ENCODE results near the gene CCDC171.

CCDC171 gene

GRCh38 chr9:15725953-15726352 lies 173.1 kb downstream of the CCDC171 start:
- H3K9ac ChIP-seq (ENCODE audit: low read depth, low read length) = no peak overlapping the region
- H3K4me1 ChIP-seq (ENCODE audit: control insufficient read depth, insufficient read depth, low read length) = peaks cover 15% of the 10 kb centered on the region
- H3K27me3 ChIP-seq (ENCODE audit: control insufficient read depth, insufficient read depth, low read length) = no peaks in the 10 kb centered on the region
- no peak overlapping the region for H3K27ac ChIP-seq (ENCODE audit: low read depth, low read length)
- H3K36me3 ChIP-seq (ENCODE audit: control insufficient read depth, insufficient read depth, low read length) = no peaks in the 10 kb centered on the region
- no peaks in the 10 kb centered on the region for H3K9me3 ChIP-seq (ENCODE audit: control insufficient read depth, insufficient read depth, low read length)
- H3K4me3 ChIP-seq (ENCODE audit: low read depth, low read length) = no peak overlapping the region

GRCh38 chr9:15729507-15729906 lies 176.7 kb downstream of the CCDC171 start:
- no peaks in the 10 kb centered on the region for H3K27me3 ChIP-seq (ENCODE audit: control insufficient read depth, insufficient read depth, low read length)
- no peak overlapping the region for H3K4me3 ChIP-seq (ENCODE audit: low read depth, low read length)
- H3K36me3 ChIP-seq (ENCODE audit: control insufficient read depth, insufficient read depth, low read length) = no peaks in the 10 kb centered on the region
- no peak overlapping the region for H3K27ac ChIP-seq (ENCODE audit: low read depth, low read length)
- H3K4me1 ChIP-seq (ENCODE audit: control insufficient read depth, insufficient read depth, low read length) = no peaks in the 10 kb centered on the region
- H3K9ac ChIP-seq (ENCODE audit: low read depth, low read length) = no peak overlapping the region
- no peaks in the 10 kb centered on the region for H3K9me3 ChIP-seq (ENCODE audit: control insufficient read depth, insufficient read depth, low read length)

DNA sequence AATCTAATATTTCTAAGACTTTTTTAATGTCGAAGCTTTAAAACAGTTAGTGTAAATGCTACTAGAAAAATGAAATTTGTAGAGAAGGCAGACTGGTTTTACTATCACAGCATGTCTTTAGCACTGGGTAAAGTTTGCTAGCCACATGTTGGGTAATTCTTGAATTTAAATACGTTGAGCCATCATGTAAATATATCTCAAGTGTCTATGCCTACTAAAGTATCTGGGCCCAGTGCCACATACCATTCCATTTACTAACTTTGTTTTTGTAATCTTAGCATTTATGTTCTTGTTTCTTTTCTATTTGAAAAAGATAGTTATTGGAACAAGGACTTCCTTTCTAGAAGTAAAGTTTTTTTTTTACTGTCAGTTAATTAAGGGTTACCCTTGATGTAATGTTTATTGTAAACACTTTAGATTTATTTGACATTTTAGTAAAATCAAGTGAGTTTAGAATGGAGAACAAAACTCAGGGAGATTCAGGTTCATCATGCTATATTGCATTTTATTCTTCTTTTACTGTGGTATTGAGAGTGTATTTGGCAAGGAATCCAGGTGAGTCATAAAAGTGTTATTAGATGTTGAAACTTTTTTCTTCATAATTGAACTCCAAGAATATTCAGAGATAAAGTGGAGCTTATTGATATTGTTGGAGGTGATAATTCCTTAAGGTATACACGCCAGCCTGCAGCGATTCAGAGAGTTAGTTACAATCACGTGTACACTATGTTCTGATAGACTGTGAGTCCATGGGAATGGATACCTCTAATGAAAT lies 182.4 kb downstream of the CCDC171 start:
- no peak overlapping the region for H3K27ac ChIP-seq (ENCODE audit: low read depth, low read length)
- H3K36me3 ChIP-seq (ENCODE audit: control insufficient read depth, insufficient read depth, low read length) = no peaks in the 10 kb centered on the region
- no peaks in the 10 kb centered on the region for H3K9me3 ChIP-seq (ENCODE audit: control insufficient read depth, insufficient read depth, low read length)
- no peak overlapping the region for H3K4me3 ChIP-seq (ENCODE audit: low read depth, low read length)
- H3K27me3 ChIP-seq (ENCODE audit: control insufficient read depth, insufficient read depth, low read length) = no peaks in the 10 kb centered on the region
- H3K4me1 ChIP-seq (ENCODE audit: control insufficient read depth, insufficient read depth, low read length) = no peaks in the 10 kb centered on the region
- no peak overlapping the region for H3K9ac ChIP-seq (ENCODE audit: low read depth, low read length)

GRCh38 chr9:15736569-15736968 lies 183.7 kb downstream of the CCDC171 start:
- H3K9me3 ChIP-seq (ENCODE audit: control insufficient read depth, insufficient read depth, low read length) = no peaks in the 10 kb centered on the region
- H3K27me3 ChIP-seq (ENCODE audit: control insufficient read depth, insufficient read depth, low read length) = no peaks in the 10 kb centered on the region
- H3K9ac ChIP-seq (ENCODE audit: low read depth, low read length) = no peak overlapping the region
- no peaks in the 10 kb centered on the region for H3K4me1 ChIP-seq (ENCODE audit: control insufficient read depth, insufficient read depth, low read length)
- no peak overlapping the region for H3K27ac ChIP-seq (ENCODE audit: low read depth, low read length)
- H3K4me3 ChIP-seq (ENCODE audit: low read depth, low read length) = no peak overlapping the region
- H3K36me3 ChIP-seq (ENCODE audit: control insufficient read depth, insufficient read depth, low read length) = no peaks in the 10 kb centered on the region

DNA sequence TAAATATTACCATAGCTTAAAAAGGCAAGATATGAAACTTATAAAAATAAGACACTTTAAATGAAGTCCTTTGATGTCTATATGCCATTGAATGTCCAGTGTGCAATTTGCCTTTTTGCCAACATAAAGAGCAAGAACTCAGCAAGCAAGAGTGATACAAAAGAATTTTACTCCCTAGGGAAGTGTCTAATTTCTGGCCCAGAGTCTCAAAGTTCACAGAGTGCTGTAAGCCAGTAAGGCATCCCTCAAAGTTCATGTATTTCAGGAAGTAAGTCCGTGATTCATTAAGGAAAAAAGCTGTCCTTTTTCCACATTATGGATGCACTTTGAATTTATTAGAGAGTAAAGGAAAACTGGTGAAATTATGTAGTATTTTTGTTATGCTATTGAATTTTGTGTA lies 185.2 kb downstream of the CCDC171 start:
- Histone ChIP-seq H3K27me3 (ENCODE audit: control insufficient read depth, insufficient read depth, low read length) (no peaks in the 10 kb centered on the region), H3K4me1 (ENCODE audit: control insufficient read depth, insufficient read depth, low read length) (no peaks in the 10 kb centered on the region), H3K4me3 (ENCODE audit: low read depth, low read length) (no peak overlapping the region), H3K27ac (ENCODE audit: low read depth, low read length) (no peak overlapping the region), H3K9ac (ENCODE audit: low read depth, low read length) (no peak overlapping the region), H3K36me3 (ENCODE audit: control insufficient read depth, insufficient read depth, low read length) (no peaks in the 10 kb centered on the region), H3K9me3 (ENCODE audit: control insufficient read depth, insufficient read depth, low read length) (no peaks in the 10 kb centered on the region)

GRCh38 chr9:15741015-15741414 lies 188.2 kb downstream of the CCDC171 start:
- Histone ChIP-seq H3K27me3 (ENCODE audit: control insufficient read depth, insufficient read depth, low read length) (no peaks in the 10 kb centered on the region), H3K36me3 (ENCODE audit: control insufficient read depth, insufficient read depth, low read length) (no peaks in the 10 kb centered on the region), H3K9me3 (ENCODE audit: control insufficient read depth, insufficient read depth, low read length) (no peaks in the 10 kb centered on the region), H3K27ac (ENCODE audit: low read depth, low read length) (no peak overlapping the region), H3K4me3 (ENCODE audit: low read depth, low read length) (no peak overlapping the region), H3K4me1 (ENCODE audit: control insufficient read depth, insufficient read depth, low read length) (no peaks in the 10 kb centered on the region), H3K9ac (ENCODE audit: low read depth, low read length) (no peak overlapping the region)

DNA sequence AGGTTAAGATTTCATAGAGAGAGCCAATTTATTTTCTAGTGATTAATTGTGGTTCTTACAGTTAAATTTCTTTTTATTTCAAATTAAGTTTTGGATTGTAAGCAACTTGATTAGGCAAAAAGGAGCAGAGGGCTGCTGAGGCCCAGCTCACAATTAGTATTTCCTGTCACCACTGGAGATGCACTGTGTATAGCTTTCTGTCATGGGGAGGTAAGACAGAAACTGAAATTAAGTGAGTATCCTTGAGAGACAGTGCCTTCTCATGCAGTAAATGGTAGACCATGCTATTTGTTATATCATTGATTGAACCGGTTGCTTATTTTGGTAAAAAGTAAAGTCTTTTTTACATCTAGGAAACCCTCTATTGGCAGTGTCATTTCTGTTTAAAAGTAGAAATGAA lies 190.7 kb downstream of the CCDC171 start:
- Histone ChIP-seq H3K27ac (ENCODE audit: low read depth, low read length) (no peak overlapping the region), H3K4me1 (ENCODE audit: control insufficient read depth, insufficient read depth, low read length) (peaks cover 3% of the 10 kb centered on the region; the same call in 1 of the 2 replicates), H3K4me3 (ENCODE audit: low read depth, low read length) (no peak overlapping the region), H3K9ac (ENCODE audit: low read depth, low read length) (no peak overlapping the region), H3K36me3 (ENCODE audit: control insufficient read depth, insufficient read depth, low read length) (no peaks in the 10 kb centered on the region), H3K9me3 (ENCODE audit: control insufficient read depth, insufficient read depth, low read length) (no peaks in the 10 kb centered on the region), H3K27me3 (ENCODE audit: control insufficient read depth, insufficient read depth, low read length) (no peaks in the 10 kb centered on the region)

- Histone ChIP-seq H3K4me1 (ENCODE audit: control insufficient read depth, insufficient read depth, low read length) (peaks cover 3% of the 10 kb centered on the region; the same call in 1 of the 2 replicates), H3K4me3 (ENCODE audit: low read depth, low read length) (no peak overlapping the region), H3K27ac (ENCODE audit: low read depth, low read length) (no peak overlapping the region), H3K9ac (ENCODE audit: low read depth, low read length) (no peak overlapping the region), H3K27me3 (ENCODE audit: control insufficient read depth, insufficient read depth, low read length) (no peaks in the 10 kb centered on the region), H3K9me3 (ENCODE audit: control insufficient read depth, insufficient read depth, low read length) (no peaks in the 10 kb centered on the region), H3K36me3 (ENCODE audit: control insufficient read depth, insufficient read depth, low read length) (no peaks in the 10 kb centered on the region)
These were observed 191.4 kb downstream of the CCDC171 start for GRCh38 chr9:15744196-15744595.

GRCh38 chr9:15746905-15747304 lies 194.1 kb downstream of the CCDC171 start:
- Histone ChIP-seq H3K9ac (ENCODE audit: low read depth, low read length) (no peak overlapping the region), H3K4me1 (ENCODE audit: control insufficient read depth, insufficient read depth, low read length) (peaks cover 3% of the 10 kb centered on the region; the same call in 1 of the 2 replicates), H3K27ac (ENCODE audit: low read depth, low read length) (no peak overlapping the region), H3K27me3 (ENCODE audit: control insufficient read depth, insufficient read depth, low read length) (no peaks in the 10 kb centered on the region), H3K9me3 (ENCODE audit: control insufficient read depth, insufficient read depth, low read length) (no peaks in the 10 kb centered on the region), H3K36me3 (ENCODE audit: control insufficient read depth, insufficient read depth, low read length) (no peaks in the 10 kb centered on the region), H3K4me3 (ENCODE audit: low read depth, low read length) (no peak overlapping the region)

DNA sequence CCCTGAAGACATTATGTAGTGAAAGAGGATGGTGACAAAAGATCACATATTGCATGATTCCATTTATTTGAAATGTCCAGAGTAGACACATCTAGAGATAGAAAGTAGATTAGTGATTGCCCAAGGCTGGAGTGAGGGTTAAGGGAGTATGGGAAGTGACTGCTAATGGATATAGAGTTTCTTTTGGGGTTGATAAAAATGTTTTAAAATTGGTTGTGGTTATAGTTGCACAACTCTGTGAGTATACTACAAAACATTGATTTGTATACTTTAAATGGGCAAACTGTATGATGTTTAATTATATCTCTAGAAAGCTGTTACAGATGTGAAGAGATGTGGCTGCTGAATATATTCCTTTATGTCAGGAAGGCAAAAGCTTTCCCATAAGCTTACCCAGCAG lies 202.8 kb downstream of the CCDC171 start:
- Histone ChIP-seq H3K4me1 (ENCODE audit: control insufficient read depth, insufficient read depth, low read length) (no peaks in the 10 kb centered on the region), H3K27me3 (ENCODE audit: control insufficient read depth, insufficient read depth, low read length) (no peaks in the 10 kb centered on the region), H3K9me3 (ENCODE audit: control insufficient read depth, insufficient read depth, low read length) (no peaks in the 10 kb centered on the region), H3K4me3 (ENCODE audit: low read depth, low read length) (no peak overlapping the region), H3K27ac (ENCODE audit: low read depth, low read length) (no peak overlapping the region), H3K36me3 (ENCODE audit: control insufficient read depth, insufficient read depth, low read length) (no peaks in the 10 kb centered on the region), H3K9ac (ENCODE audit: low read depth, low read length) (no peak overlapping the region)

DNA sequence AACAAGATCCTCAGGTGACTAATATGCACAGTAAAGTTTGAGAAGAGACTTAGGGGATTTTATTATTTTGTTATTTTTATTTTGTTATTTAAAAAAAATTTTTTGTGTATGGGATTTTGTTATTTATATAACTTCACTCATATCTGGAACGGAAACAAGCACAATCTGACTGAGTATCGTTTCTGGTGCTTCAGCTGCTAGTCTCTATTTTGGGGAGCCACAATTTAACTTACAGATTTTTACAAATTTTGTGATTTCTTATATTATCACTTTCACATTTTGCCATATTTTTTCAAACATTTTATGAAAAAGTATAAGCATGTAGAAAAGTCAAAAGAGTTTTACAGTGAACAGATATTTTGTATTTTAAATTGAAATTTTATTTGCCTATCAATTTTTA lies 208.7 kb downstream of the CCDC171 start:
- Histone ChIP-seq H3K9ac (ENCODE audit: low read depth, low read length) (no peak overlapping the region), H3K27me3 (ENCODE audit: control insufficient read depth, insufficient read depth, low read length) (no peaks in the 10 kb centered on the region), H3K36me3 (ENCODE audit: control insufficient read depth, insufficient read depth, low read length) (no peaks in the 10 kb centered on the region), H3K9me3 (ENCODE audit: control insufficient read depth, insufficient read depth, low read length) (no peaks in the 10 kb centered on the region), H3K4me1 (ENCODE audit: control insufficient read depth, insufficient read depth, low read length) (no peaks in the 10 kb centered on the region), H3K27ac (ENCODE audit: low read depth, low read length) (no peak overlapping the region), H3K4me3 (ENCODE audit: low read depth, low read length) (no peak overlapping the region)
